CD4-positive, alpha-beta T cell treated with Interleukin-15 for 4 hours (primary cell): ENCODE data around the gene PLCH1.
A peak's percentile ranks its signal among the peaks of the same experiment; 100 is the strongest.

Source experiments
- DNase-seq: peaks from one replicate; pipeline ENCODE4 v3.0.0-alpha.2; 2020; ENCODE audit warnings: low spot score

The PLCH1 gene

GRCh38 chr3:155744010-155744625 lies 753 bp downstream of the PLCH1 start:
- DNase-seq: peak; percentile 32

- no peak for DNase-seq
Observed at GRCh38 chr3:155743606-155744005, 1.3 kb downstream of the PLCH1 start.

DNA sequence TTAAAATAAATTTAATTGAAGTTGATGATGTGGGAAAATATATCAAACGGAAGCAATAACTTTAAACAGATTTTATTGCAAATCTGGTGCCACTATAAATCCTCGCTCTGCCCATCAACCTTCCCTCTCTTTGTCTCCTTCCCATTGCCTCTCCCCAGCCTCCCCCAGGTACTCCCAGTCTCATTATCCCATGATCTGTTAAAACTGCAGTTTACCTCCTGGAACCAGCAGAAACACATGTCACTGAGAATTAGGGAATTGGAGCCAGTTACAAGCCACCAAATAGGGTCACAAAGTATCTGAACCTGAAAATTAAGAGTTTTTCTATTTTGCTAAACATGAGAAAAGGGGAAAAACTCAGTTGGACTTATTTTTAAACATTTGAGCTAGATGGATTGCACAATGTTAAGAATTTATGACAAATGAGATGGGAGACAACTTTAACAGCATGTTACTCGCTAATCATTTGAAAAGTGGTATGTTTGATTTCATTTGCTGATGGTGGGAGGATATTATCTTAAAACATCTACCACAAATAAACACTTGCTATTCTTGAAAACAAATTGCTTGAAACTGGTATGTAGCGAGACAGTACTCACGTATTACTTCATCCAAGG lies 2.4 kb downstream of the PLCH1 start:
- no peak for DNase-seq

- DNase-seq: no peak
Observed at GRCh38 chr3:155741603-155742002, 3.3 kb downstream of the PLCH1 start.

DNA sequence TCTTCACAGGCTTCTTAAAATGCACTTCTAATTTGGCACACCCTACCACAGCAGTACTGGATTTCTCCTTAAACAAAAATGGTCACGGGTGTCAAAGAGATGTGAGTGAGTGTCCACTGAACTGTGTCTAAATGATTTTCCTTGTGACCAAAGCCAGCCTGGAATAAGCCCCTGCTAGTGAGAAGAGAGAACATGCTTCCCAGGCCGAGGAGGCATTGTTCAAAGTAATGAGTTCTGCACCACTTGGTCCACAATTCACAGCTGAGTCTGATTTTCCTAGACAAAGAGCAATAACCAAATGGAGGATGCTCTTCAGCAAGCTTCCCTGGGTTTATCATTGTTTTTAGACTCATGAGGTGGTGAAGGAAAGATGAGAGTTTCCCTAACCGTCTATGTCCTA lies 3.8 kb downstream of the PLCH1 start:
- no peak for DNase-seq

DNA sequence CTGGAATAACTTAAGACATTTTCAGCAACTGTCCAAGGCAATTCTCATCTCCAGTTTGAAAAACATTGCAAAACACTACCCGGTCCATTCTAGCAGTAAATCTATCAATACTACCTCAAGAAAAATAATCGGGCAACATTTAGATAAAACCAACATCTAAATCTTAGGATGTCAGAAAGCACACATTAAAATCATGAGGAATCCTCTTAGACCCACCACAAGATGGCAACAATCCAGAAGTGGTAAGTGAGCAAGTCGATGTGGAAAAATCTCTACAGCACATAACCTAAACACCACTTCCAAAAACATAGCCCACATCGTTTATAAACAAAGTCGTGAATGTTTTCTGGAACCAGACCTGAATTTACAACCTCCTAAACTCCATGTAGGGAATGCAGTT lies 5.7 kb downstream of the PLCH1 start:
- DNase-seq: no peak

- no peak for DNase-seq
Observed at GRCh38 chr3:155738580-155739076, 6.2 kb downstream of the PLCH1 start.

GRCh38 chr3:155737844-155738460 lies 6.9 kb downstream of the PLCH1 start:
- no peak for DNase-seq

DNA sequence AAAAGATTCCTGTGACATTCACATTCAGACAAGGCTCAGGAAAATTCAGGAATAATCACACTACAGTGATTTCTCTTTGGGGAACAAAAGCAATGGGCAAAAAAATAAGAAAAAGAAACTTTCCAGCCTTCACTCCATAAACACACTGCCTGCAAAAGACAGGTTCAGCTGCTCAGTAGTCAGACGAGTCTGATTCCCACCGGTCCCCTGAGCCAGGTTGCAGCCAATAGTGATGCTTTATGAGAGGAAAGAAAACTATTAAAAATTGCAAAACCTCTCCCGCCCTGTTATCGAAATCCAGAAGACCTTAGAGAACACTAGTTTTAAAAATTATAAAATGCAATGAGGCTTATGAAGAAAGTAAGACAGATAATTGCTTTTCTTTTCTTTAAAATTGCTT lies 8.5 kb downstream of the PLCH1 start:
- DNase-seq: no peak

DNA sequence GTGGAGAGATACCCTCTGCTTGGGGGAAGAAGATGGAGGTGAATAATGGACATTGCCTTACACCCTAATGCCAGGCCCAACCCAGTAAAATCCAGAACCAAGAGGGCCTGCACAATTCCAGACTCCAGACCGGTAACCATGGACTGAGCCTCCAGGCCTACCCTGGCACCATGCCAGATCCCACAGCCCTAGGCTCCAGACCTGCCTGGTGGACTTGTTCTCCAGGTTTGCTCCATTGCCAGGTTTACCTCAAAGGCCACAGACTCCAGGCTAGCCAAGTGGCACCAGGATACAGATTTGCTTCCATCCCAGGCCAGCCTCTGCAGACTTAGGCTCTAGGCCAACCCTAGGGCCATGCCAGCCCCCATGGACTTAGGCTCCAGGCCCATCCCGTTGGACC lies 14.0 kb downstream of the PLCH1 start:
- no peak for DNase-seq

DNA sequence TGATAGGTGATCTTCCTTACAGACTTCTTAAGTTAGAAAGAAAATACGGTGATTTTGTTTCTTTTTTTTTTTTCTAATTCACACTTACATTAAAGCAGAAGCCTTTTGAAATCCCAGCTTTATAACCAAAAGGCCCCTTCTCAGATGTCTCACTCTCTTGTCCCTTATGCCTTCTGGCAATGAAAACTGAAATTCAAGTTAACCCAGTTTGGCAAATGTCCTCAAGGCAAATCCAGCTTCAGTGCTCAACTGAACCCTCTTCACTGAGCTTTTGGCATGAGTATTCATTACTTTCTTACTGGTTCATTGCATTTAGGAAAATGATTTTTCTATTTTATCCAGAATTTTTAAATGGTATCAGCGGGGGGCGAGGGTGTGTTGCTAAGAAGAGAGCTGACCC lies 17.0 kb downstream of the PLCH1 start:
- DNase-seq: no peak

DNA sequence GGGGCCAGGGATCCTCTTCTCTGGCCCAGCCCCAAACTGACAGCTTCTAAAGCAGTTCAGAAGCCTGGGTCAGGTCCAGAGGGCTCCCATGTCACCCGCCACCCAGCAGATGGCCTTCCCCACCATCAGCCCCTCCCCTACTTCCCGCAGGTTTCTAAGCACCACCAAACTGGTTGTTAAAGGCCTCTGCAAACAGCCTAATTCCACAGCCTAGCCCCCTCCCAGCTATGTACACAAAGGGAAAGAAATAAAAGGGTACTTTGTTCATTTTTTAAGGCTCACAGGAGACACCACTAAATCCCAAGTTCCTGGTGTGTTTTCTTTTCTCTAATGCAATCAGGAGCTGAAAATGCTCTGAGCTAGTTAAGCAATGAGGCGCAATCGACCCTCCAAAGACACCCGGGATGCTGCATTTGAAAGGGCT lies 30.6 kb downstream of the PLCH1 start:
- DNase-seq: no peak

DNA sequence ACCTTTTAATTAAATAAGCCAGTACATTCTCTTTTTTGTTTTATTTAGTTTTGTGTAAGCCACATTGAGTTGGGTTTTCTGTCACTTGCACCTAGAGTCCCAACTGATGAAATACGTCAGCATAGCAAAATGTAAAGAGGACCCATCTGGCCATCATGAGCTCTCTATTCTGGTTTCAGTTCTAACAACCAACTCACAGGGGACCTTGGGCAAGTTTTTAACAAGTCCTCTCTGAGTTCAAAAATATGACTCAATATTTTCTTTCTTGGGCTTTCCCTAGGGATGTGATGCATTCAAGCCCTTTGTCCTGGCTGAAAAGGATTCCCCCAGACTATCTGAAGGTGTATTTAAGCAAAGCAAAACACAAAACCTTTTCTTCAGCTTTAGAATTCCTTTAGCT lies 32.9 kb downstream of the PLCH1 start:
- no peak for DNase-seq

- DNase-seq: no peak
Observed at GRCh38 chr3:155704771-155705559, 39.9 kb downstream of the PLCH1 start.

DNA sequence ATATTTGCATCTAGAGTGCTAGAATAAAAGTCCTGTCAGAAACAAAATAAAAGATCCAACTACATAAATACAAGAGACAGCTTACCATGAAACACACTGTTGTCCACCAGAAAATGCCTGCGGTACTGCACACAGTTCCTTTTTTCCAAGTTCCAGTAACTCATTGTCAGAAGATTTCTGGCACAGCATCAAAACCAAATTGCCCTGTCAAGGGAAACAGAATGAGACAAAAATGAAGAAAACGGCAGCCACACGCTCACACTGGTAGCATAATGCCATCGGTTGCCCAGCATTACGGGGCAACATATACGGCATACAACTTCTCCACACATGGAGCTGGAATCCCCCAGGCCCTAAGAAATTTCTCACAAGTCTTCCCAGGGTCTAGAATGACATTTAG lies 40.8 kb downstream of the PLCH1 start:
- DNase-seq: no peak

GRCh38 chr3:155702745-155703591 lies 41.9 kb downstream of the PLCH1 start:
- no peak for DNase-seq

DNA sequence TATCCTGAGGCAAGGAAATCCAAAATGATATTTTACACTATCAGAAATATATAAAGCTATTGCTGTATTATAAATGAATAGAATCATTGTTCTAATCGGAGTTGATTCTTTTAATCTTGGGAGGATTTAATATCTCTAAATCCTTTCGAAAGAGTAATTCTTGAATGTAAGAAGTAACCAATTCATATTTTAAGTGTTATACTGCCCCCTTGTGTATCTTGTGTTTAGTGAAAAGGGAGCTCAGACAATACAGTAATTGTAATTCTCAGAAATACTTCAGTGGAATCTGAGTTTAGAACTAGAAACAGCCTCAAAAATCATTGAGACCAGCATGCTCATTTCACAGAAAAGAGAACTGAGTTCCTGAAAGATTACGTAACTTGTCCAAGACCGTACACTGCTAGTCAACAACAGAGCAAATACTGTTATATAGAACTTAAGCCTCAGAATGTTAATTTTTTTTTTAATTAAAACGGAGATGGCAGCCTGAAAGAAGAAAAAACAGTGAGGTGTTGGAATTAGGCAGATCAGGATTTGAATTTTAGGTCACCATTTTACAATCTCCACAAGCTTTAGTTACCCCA lies 42.9 kb downstream of the PLCH1 start:
- peak; percentile 43 for DNase-seq

DNA sequence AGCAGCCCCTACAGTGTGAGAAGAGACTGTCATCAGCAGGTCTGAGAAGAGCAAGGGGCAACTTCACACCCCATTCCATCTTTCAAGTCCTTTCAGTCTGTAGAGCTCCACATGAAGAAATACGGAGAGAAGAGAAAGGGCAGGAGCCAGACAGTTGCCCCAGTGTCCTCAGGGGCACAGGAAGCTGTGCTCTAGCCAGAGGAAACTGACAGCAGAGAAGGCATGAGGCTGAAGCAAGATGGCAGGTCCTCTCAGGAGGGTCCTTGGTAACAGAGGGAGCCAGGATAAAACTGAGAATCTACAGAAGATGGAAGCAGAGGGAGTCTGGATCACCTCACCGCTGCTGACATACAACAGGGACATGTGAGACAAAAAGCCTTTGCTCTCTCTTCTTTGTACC lies 47.3 kb downstream of the PLCH1 start:
- no peak for DNase-seq

DNA sequence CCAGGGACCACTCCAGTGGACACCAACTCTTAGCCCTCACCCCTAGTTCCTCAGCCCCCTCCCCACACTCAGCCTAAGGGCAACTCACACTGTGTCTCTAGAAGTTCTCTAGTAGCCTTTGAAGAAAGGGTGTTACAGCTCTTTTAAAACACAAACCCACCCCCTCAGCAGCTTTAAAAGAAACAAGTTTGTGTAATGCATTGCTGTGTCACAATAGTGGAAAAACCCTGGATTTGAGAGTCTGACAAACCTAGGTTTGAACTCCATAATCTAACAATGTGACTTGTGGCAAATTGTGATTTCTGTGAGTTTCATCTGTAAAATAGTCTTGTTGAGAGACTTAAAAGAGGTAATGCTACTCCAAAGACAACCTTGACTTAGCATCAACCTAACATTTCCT lies 54.0 kb downstream of the PLCH1 start:
- no peak for DNase-seq

DNA sequence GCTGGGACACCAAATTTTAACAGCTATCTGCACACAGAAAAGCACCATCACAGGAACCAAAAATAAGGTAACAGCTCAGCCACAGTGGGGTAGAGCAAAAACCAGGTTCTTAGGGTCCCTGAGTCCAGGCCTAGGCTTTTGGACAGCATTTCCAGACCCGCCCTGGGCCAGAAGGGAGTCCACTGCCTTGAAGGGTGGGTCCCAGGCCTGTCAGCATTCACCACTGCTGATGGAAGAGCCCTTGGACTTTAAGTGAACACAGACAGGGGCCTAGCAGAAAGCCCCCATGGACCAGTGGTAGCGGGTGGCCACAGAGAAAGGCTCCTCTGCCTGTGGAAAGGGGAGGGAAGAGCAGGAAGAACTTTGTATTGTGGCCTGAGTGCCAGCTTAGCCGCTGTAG lies 56.4 kb downstream of the PLCH1 start:
- DNase-seq: no peak

GRCh38 chr3:155683344-155683720 lies 61.5 kb downstream of the PLCH1 start:
- DNase-seq: no peak
